Neural progenitor cell (in vitro differentiated cells): ENCODE data around the gene ERC1.

Experiments
- CTCF ChIP-seq: fragments of 200-600 bp; sonication (generic); IDR thresholded peaks from 2 replicates; pipeline ENCODE4 v1.5.1; 2017; ENCODE audit warnings: antibody characterized with exemption, mild to moderate bottlenecking
- EZH2 ChIP-seq: fragments of 200-600 bp; sonication (generic); IDR thresholded peaks from 2 replicates; pipeline ENCODE4 v1.6.1; 2017; ENCODE audit warnings: antibody characterized with exemption, mild to moderate bottlenecking, moderate library complexity

GRCh38 chr12:1056390-1056789, 65.4 kb downstream of the ERC1 start:
- TF ChIP-seq EZH2, result no peak
- TF ChIP-seq CTCF, result no peak
